ENCODE results near the gene TRMT6.

DNA sequence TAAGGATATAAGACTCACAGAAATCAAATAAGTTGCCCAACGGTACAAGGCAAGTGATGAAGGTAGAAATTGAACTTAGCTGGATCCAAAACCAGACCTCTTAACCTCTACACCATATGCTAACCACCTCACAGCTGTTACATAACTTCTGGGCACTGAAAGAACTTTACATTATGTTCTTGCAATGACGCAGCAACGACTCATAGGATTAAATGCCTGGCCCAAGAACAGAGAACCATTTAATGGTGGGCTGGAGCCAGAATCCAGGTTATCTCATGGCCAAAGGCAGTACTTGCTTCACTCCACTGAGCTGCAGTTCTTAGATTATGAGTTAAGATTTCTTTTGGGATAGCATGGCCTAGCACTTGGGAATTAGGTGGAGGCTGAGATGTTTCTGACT, 4.4 kb downstream of the TRMT6 start:
- TF ChIP-seq GATA2 (IDR thresholded peaks at IDR 0.05; ENCODE audit: low read depth, low read length) (no peak), GATA3 (IDR thresholded peaks at IDR 0.05; ENCODE audit: low read depth, low read length) (no peak)
